ENCODE results near the gene MYOM3. TPM values are rescaled to one million over a fixed set of nuclear protein-coding genes. Genes with fewer than 3 reads are reported as not detected.

The MYOM3 gene
- total RNA-seq, 1 donor from 2014 or later: not detected

DNA sequence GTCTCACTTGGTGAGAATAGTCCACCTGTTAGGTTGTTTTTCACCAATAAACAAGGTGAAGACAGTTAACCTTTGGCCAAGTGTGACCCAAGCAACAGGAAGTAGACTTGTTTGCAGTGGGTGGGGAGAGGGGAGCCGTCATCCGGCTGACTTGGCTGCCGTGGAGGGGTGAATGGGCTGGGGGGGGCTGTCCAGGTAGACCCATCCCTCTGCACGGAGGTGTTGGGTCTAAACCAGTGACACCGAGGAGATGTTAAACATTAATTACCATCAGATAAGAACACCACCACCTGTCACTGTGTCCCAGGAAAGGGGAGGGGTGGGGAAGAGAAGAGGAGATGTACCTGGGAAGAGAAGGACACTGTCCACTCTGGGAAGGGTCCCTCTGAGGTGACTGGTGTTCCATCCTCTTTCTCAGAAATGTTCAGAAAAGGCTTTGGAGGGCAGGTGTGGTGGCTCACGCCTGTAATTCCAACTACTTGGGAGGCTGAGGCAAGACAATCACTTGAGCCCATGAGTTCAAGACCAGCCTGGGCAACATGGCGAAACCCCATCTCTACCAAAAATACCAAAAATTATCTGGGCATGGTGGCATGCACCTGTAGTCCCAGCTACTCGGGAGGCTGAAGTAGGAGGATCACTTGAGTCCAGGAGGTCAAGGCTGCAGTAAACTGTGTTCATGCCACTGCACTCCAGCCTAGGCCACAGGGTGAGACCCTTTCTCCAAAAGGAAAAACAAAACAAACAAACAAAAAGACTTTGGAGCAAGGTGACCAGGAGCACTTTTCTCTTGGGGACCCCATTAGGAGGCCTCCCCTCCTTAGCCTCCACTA lies 6.7 kb upstream of the MYOM3 start:
- DNase-seq (ENCODE audit: low spot score): no peak
- Mint-ChIP-seq H3K9me3 (no peaks in the 10 kb centered on the region), H3K4me1 (ENCODE audit: low read depth) (no peaks in the 10 kb centered on the region), H3K36me3 (ENCODE audit: low read depth) (no peaks in the 10 kb centered on the region), H3K27me3 (ENCODE audit: insufficient read depth) (peaks cover 23% of the 10 kb centered on the region), H3K27ac (no peak overlapping the region), H3K4me3 (no peak overlapping the region)
- intact Hi-C loops (cut with micrococcal nuclease): no loop called here

GRCh38 chr1:24117722-24118409 lies 5.9 kb upstream of the MYOM3 start:
- intact Hi-C loops (cut with micrococcal nuclease): no loop called here
- no peaks in the 10 kb centered on the region for H3K4me1 Mint-ChIP-seq (ENCODE audit: low read depth)
- H3K36me3 Mint-ChIP-seq (ENCODE audit: low read depth): no peaks in the 10 kb centered on the region
- H3K9me3 Mint-ChIP-seq: no peaks in the 10 kb centered on the region
- no peak for DNase-seq (ENCODE audit: low spot score)
- no peak overlapping the region for H3K4me3 Mint-ChIP-seq
- H3K27ac Mint-ChIP-seq: no peak overlapping the region
- peaks cover 29% of the 10 kb centered on the region for H3K27me3 Mint-ChIP-seq (ENCODE audit: insufficient read depth)

GRCh38 chr1:24117132-24117531 lies 5.2 kb upstream of the MYOM3 start:
- H3K9me3 Mint-ChIP-seq: no peaks in the 10 kb centered on the region
- no peak for DNase-seq (ENCODE audit: low spot score)
- intact Hi-C loops (cut with micrococcal nuclease): no loop called here

GRCh38 chr1:24114753-24115152 lies 2.8 kb upstream of the MYOM3 start:
- DNase-seq (ENCODE audit: low spot score): no peak
- no peaks in the 10 kb centered on the region for H3K36me3 Mint-ChIP-seq (ENCODE audit: low read depth)
- no peak overlapping the region for H3K27ac Mint-ChIP-seq
- no peak overlapping the region for H3K4me3 Mint-ChIP-seq
- peaks cover 6% of the 10 kb centered on the region for H3K4me1 Mint-ChIP-seq (ENCODE audit: low read depth)
- peaks cover 31% of the 10 kb centered on the region for H3K27me3 Mint-ChIP-seq (ENCODE audit: insufficient read depth)
- intact Hi-C loops (cut with micrococcal nuclease): no loop called here
- H3K9me3 Mint-ChIP-seq: no peaks in the 10 kb centered on the region

More at GRCh38 chr1:24117132-24117531, 5.2 kb upstream of the MYOM3 start:
- no peaks in the 10 kb centered on the region for H3K36me3 Mint-ChIP-seq (ENCODE audit: low read depth)
- H3K4me3 Mint-ChIP-seq: no peak overlapping the region
- H3K27me3 Mint-ChIP-seq (ENCODE audit: insufficient read depth): peaks cover 29% of the 10 kb centered on the region
- H3K4me1 Mint-ChIP-seq (ENCODE audit: low read depth): peaks cover 6% of the 10 kb centered on the region
- no peak overlapping the region for H3K27ac Mint-ChIP-seq

DNA sequence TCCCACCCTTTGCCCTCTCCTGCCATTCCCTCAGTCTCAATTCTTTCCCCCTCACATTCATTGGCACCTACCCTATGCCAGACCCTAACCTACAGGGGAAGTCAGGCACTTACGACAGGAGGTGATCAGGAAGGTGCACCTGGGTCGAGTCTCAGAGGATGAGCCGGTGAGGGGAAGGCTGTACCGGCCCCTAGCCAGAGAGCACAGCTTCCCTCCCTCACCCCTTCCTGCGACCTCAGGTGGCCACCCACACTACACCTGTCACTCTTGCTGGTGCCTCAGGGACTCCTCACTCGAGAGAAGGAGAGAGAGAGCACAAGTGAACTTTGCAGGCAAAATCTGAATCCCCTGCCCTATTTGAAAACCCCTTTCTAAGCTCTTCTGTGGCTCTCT lies 1.7 kb upstream of the MYOM3 start:
- intact Hi-C loops (cut with micrococcal nuclease): no loop called here
- Mint-ChIP-seq H3K27me3 (ENCODE audit: insufficient read depth) (peaks cover 31% of the 10 kb centered on the region), H3K4me1 (ENCODE audit: low read depth) (peaks cover 6% of the 10 kb centered on the region), H3K9me3 (no peaks in the 10 kb centered on the region), H3K27ac (no peak overlapping the region), H3K36me3 (ENCODE audit: low read depth) (no peaks in the 10 kb centered on the region), H3K4me3 (no peak overlapping the region)
- no peak for DNase-seq (ENCODE audit: low spot score)

DNA sequence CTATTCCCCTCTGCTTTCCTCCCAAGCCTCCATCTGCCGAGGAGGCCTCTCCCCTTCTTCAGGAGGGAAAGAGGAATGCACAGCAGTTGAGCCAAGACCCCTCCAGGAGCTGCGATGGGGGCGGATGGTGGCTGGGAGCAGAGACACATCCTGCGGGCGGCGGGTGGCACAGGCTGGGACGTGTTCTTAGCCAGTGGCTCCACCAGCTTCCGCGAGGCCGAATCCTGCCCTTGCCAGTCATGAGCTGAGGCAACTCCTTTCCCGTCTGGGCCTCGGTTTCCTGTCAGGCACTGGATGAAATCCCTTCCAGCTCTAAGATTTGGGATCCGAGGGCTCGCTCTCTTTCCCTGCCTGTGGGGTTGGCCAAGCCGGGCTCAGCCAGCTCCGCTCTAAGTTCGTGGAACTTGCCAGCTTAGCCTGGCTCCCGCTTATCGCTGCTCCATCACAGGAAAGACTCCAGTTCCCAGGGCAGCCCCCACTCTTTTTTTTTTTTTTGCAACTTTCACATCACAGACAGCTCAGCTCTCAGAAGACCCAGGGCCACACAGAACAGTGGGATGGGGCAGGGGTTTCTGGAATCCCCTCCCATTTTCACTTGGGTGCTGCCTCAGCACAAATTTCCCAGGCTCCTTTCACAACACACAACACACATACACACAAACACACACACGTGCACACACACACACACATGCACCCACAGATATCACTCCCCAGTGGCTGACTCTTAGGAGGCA lies 506 bp downstream of the MYOM3 start:
- no peaks in the 10 kb centered on the region for H3K9me3 Mint-ChIP-seq
- H3K4me1 Mint-ChIP-seq (ENCODE audit: low read depth): peaks cover 6% of the 10 kb centered on the region
- H3K27ac Mint-ChIP-seq: no peak overlapping the region
- intact Hi-C loops (cut with micrococcal nuclease): no loop called here
- no peak for DNase-seq (ENCODE audit: low spot score)
- no peak overlapping the region for H3K4me3 Mint-ChIP-seq
- H3K27me3 Mint-ChIP-seq (ENCODE audit: insufficient read depth): peaks cover 20% of the 10 kb centered on the region
- H3K36me3 Mint-ChIP-seq (ENCODE audit: low read depth): no peaks in the 10 kb centered on the region

- no peak for DNase-seq (ENCODE audit: low spot score)
- H3K4me3 Mint-ChIP-seq: no peak overlapping the region
- no peaks in the 10 kb centered on the region for H3K36me3 Mint-ChIP-seq (ENCODE audit: low read depth)
- H3K4me1 Mint-ChIP-seq (ENCODE audit: low read depth): peaks cover 6% of the 10 kb centered on the region
- intact Hi-C loops (cut with micrococcal nuclease): no loop called here
- peaks cover 15% of the 10 kb centered on the region for H3K27me3 Mint-ChIP-seq (ENCODE audit: insufficient read depth)
- H3K9me3 Mint-ChIP-seq: no peaks in the 10 kb centered on the region
- H3K27ac Mint-ChIP-seq: no peak overlapping the region
Measured at GRCh38 chr1:24110642-24111261, 1.2 kb downstream of the MYOM3 start.

GRCh38 chr1:24109686-24110475 lies 2.1 kb downstream of the MYOM3 start:
- Mint-ChIP-seq H3K9me3 (no peaks in the 10 kb centered on the region), H3K36me3 (ENCODE audit: low read depth) (no peaks in the 10 kb centered on the region), H3K4me1 (ENCODE audit: low read depth) (peaks cover 6% of the 10 kb centered on the region), H3K4me3 (no peak overlapping the region), H3K27me3 (ENCODE audit: insufficient read depth) (peaks cover 13% of the 10 kb centered on the region), H3K27ac (no peak overlapping the region)
- intact Hi-C loops (cut with micrococcal nuclease): no loop called here
- no peak for DNase-seq (ENCODE audit: low spot score)

DNA sequence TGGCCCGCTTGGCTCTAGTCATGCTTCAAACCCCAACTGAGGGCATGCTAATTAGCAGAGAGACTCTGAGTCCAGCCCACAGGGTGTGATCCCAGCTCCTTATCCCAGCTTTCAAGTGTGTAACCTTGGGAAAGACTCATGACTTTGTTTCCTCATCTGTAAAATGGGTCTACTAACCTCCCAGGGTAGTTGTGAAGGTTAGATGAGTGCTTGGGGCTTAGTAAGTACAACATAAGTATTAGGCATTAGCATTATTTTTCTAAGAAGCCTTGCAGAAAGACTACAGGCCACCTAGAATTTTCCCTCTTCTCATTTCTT lies 2.8 kb downstream of the MYOM3 start:
- peaks cover 13% of the 10 kb centered on the region for H3K27me3 Mint-ChIP-seq (ENCODE audit: insufficient read depth)
- H3K9me3 Mint-ChIP-seq: no peaks in the 10 kb centered on the region
- H3K4me3 Mint-ChIP-seq: no peak overlapping the region
- no peak overlapping the region for H3K27ac Mint-ChIP-seq
- no peaks in the 10 kb centered on the region for H3K36me3 Mint-ChIP-seq (ENCODE audit: low read depth)
- peaks cover 6% of the 10 kb centered on the region for H3K4me1 Mint-ChIP-seq (ENCODE audit: low read depth)
- no peak for DNase-seq (ENCODE audit: low spot score)
- intact Hi-C loops (cut with micrococcal nuclease): no loop called here

GRCh38 chr1:24108334-24109165 lies 3.4 kb downstream of the MYOM3 start:
- Mint-ChIP-seq H3K27me3 (ENCODE audit: insufficient read depth) (peaks cover 8% of the 10 kb centered on the region), H3K4me1 (ENCODE audit: low read depth) (peaks cover 6% of the 10 kb centered on the region), H3K36me3 (ENCODE audit: low read depth) (no peaks in the 10 kb centered on the region), H3K4me3 (no peak overlapping the region), H3K9me3 (no peaks in the 10 kb centered on the region), H3K27ac (no peak overlapping the region)
- DNase-seq (ENCODE audit: low spot score): no peak
- intact Hi-C loops (cut with micrococcal nuclease): no loop called here

DNA sequence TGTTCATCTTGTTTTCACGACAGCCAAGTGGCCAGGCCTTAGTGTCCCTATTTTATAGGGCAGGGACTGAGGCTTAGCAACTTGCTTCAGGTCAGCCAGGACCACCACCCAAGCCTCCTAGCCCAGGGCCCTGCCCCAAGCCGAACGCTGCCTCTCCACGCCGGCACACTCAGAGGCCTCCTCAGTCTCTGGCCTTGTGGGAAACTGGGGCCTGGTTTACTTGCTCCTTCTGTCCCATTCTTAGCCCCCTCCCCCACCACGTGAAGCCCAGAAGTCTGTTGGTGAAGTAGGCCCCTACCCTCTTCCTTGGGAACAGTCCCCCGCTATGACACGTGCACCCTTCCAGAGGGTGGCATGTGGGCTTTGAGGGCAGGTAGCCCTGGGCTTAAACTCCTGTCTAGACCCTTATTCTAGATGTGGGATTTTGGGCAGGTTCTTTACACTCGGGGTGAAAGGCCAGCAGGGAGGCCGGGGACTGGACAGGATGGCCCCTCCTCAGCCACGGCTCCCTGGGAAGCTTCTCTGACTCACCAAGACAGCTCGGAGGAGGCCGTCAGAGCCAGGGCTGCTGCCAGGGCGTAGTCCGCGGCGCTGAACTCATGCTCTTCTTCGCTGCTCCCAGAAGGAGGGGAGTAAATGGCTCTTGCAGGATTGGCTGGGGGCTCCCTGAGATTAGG lies 4.3 kb downstream of the MYOM3 start:
- Mint-ChIP-seq H3K27ac (no peak overlapping the region), H3K4me3 (no peak overlapping the region), H3K36me3 (ENCODE audit: low read depth) (no peaks in the 10 kb centered on the region), H3K4me1 (ENCODE audit: low read depth) (peaks cover 4% of the 10 kb centered on the region), H3K9me3 (no peaks in the 10 kb centered on the region), H3K27me3 (ENCODE audit: insufficient read depth) (peaks cover 2% of the 10 kb centered on the region)
- no peak for DNase-seq (ENCODE audit: low spot score)
- intact Hi-C loops (cut with micrococcal nuclease): no loop called here

All from activated T-helper 1 cell treated with anti-CD3 and anti-CD28 coated beads, Interleukin-12 subunit alpha, Interleukin-12 subunit beta, Interleukin-2, Interleukin-4 antibody, amounts not matched to agents 30 ng/mL and 10 ng/mL and 1 ng/mL, durations not matched to agents 14 hours and 24 hours and 36 hours (primary cell).